ENCODE measurements around the gene COX19.
"Not testable (repeated sequence)": the region's sequence is repeated elsewhere in the genome, so short reads cannot be mapped to it uniquely, and the experiment has no call there.

Gene COX19

GRCh38 chr7:968205-969105 is 6.9 kb downstream of the COX19 start:
- peaks cover 7% of the 10 kb centered on the region for H3K4me1 ChIP-seq (ENCODE audit: control insufficient read depth, insufficient read depth, low read length)

GRCh38 chr7:967361-968082 is 7.8 kb downstream of the COX19 start:
- no peak overlapping the region for H3K4me3 ChIP-seq (ENCODE audit: low read depth, low read length)
- H3K36me3 ChIP-seq (ENCODE audit: control insufficient read depth, insufficient read depth, low read length) = peaks cover 28% of the 10 kb centered on the region
- H3K9me3 ChIP-seq (ENCODE audit: control insufficient read depth, insufficient read depth, low read length) = no peaks in the 10 kb centered on the region
- H3K4me1 ChIP-seq (ENCODE audit: control insufficient read depth, insufficient read depth, low read length) = peaks cover 7% of the 10 kb centered on the region
- no peak overlapping the region for H3K9ac ChIP-seq (ENCODE audit: low read depth, low read length)
- no peaks in the 10 kb centered on the region for H3K27me3 ChIP-seq (ENCODE audit: control insufficient read depth, insufficient read depth, low read length)

More at GRCh38 chr7:968205-969105, 6.9 kb downstream of the COX19 start:
- peaks cover 29% of the 10 kb centered on the region for H3K36me3 ChIP-seq (ENCODE audit: control insufficient read depth, insufficient read depth, low read length)
- no peak overlapping the region for H3K4me3 ChIP-seq (ENCODE audit: low read depth, low read length)
- no peaks in the 10 kb centered on the region for H3K27me3 ChIP-seq (ENCODE audit: control insufficient read depth, insufficient read depth, low read length)
- H3K9me3 ChIP-seq (ENCODE audit: control insufficient read depth, insufficient read depth, low read length) = no peaks in the 10 kb centered on the region
- H3K9ac ChIP-seq (ENCODE audit: low read depth, low read length) = no peak overlapping the region

DNA sequence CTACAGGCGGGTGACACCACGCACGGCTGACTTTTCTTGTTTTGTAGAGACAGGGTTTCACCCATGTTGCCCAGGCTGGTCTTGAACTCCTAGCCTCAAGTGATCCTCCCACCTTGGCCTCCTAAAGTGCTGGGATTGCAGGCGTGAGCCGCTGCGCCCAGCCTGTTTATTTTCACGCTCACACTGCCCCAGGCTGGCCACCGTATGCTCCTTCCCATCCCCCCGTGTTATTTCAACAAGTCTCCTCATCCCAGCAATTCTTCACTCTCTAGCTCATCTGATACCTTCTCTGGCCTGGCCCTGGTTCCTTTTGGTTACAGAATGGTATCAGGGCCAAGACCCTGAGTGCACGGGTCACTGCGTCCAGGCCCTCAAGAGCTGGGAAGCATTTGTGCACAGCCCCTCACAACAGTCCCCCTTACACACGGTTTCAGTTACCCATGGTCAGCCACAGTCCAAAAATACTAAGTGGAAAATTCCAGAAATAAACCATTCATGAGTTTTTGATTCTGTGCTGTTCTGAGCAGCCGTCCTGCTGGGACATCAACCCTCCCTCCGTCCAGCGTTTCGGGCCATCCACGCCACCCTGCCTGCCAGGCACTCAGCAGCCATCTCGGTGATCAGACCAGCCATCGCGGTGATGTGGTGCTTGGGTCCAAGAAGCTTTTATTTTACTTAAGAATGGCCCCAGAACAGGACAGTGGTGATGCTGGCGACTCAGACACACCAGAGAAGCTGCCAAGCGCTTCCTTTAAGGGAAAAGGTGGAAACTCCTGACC is 8.9 kb downstream of the COX19 start:
- H3K4me3 ChIP-seq (ENCODE audit: low read depth, low read length) = no peak overlapping the region
- no peaks in the 10 kb centered on the region for H3K9me3 ChIP-seq (ENCODE audit: control insufficient read depth, insufficient read depth, low read length)
- no peaks in the 10 kb centered on the region for H3K27me3 ChIP-seq (ENCODE audit: control insufficient read depth, insufficient read depth, low read length)
- no peak overlapping the region for H3K9ac ChIP-seq (ENCODE audit: low read depth, low read length)
- peaks cover 22% of the 10 kb centered on the region for H3K36me3 ChIP-seq (ENCODE audit: control insufficient read depth, insufficient read depth, low read length)
- peaks cover 7% of the 10 kb centered on the region for H3K4me1 ChIP-seq (ENCODE audit: control insufficient read depth, insufficient read depth, low read length)

GRCh38 chr7:964401-965231 is 10.7 kb downstream of the COX19 start:
- Histone ChIP-seq H3K4me3 (ENCODE audit: low read depth, low read length) (no peak overlapping the region), H3K36me3 (ENCODE audit: control insufficient read depth, insufficient read depth, low read length) (peaks cover 16% of the 10 kb centered on the region), H3K4me1 (ENCODE audit: control insufficient read depth, insufficient read depth, low read length) (peaks cover 7% of the 10 kb centered on the region), H3K9me3 (ENCODE audit: control insufficient read depth, insufficient read depth, low read length) (no peaks in the 10 kb centered on the region), H3K9ac (ENCODE audit: low read depth, low read length) (no peak overlapping the region), H3K27me3 (ENCODE audit: control insufficient read depth, insufficient read depth, low read length) (no peaks in the 10 kb centered on the region)

DNA sequence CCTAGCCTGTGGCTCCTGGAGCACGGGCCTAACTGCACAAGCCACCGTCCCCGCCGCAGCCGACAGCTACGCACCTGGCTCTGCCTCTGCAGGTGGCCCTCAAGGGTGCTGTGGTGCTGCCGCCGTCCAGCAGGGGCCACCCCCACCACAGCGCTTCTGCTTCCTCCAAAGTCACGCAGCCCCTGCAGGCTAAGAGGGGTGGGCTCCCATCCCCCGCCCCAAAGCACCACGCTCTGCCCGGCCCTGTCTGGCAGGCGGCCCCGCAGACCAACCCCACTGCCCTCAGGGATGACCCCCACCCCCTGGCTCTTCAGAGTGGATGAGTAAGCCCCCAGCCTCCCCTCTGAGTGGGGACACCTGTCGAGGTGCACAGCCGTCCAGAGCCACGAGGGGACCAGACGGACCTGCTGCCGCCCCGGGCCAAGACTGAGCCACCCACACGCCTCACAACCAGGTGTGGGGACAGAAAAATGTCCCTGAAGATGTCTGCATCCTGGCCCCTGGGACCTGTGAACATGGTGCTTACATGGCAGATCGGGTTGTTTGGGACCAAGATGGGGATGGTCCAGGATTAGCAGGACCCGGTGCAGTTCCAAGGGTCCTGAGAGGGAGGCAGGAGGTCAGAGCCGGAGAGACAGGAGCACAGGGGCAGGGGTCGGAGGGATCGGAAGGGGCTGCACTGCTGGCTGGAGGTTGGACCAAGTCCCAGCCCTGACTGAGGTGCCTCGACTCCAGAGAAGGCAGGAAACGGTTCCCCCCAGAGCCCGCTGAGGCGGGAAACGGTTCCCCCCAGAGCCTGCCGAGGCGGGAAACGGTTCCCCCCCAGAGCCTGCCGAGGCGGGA is 11.9 kb downstream of the COX19 start:
- H3K4me1 ChIP-seq (ENCODE audit: control insufficient read depth, insufficient read depth, low read length) = peaks cover 7% of the 10 kb centered on the region

DNA sequence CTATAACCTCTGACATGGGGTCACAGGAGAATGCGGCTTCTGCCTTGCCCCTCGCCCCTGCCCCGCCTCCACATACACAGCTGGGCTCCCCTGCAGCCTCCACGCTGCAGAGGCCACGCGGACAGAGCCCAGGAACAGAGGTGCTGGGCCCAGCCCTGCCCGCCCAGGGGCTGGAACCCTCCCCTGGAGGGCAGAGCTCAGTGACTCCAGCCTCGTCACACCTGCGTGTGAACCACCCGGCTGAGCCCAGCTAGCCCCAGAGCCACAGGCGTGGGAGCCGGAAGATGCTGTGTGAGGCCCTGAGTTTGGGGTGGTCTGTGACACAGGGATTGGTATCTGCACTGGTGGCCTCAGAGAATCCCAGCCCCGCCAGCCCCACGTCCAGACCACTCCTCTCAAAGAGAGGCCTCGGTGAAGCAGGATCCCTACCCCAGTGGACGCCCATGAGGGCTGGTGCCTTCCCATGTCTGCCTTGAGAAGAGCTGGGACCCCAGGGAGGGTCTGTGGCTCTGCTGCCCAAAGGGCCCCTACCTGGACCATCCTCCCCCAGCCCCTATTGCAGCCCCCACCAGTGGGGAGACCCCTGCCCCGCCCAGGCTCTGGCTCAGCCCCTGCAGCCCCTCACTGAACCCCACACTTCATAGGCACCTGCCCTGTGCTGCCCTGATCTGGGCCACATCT is 12.8 kb downstream of the COX19 start:
- Histone ChIP-seq H3K27me3 (ENCODE audit: control insufficient read depth, insufficient read depth, low read length) (no peaks in the 10 kb centered on the region), H3K9ac (ENCODE audit: low read depth, low read length) (no peak overlapping the region), H3K9me3 (ENCODE audit: control insufficient read depth, insufficient read depth, low read length) (no peaks in the 10 kb centered on the region), H3K4me3 (ENCODE audit: low read depth, low read length) (no peak overlapping the region), H3K4me1 (ENCODE audit: control insufficient read depth, insufficient read depth, low read length) (peaks cover 7% of the 10 kb centered on the region), H3K36me3 (ENCODE audit: control insufficient read depth, insufficient read depth, low read length) (peaks cover 2% of the 10 kb centered on the region)

More for the DNA sequence above, 11.9 kb downstream of the COX19 start:
- Histone ChIP-seq H3K9ac (ENCODE audit: low read depth, low read length) (peak overlapping the region; percentile 47), H3K4me3 (ENCODE audit: low read depth, low read length) (no peak overlapping the region), H3K36me3 (ENCODE audit: control insufficient read depth, insufficient read depth, low read length) (peaks cover 11% of the 10 kb centered on the region), H3K27me3 (ENCODE audit: control insufficient read depth, insufficient read depth, low read length) (no peaks in the 10 kb centered on the region), H3K9me3 (ENCODE audit: control insufficient read depth, insufficient read depth, low read length) (no peaks in the 10 kb centered on the region)

- H3K4me1 ChIP-seq (ENCODE audit: control insufficient read depth, insufficient read depth, low read length) = peaks cover 7% of the 10 kb centered on the region
- H3K9ac ChIP-seq (ENCODE audit: low read depth, low read length) = no peak overlapping the region
- no peaks in the 10 kb centered on the region for H3K27me3 ChIP-seq (ENCODE audit: control insufficient read depth, insufficient read depth, low read length)
- H3K9me3 ChIP-seq (ENCODE audit: control insufficient read depth, insufficient read depth, low read length) = no peaks in the 10 kb centered on the region
- peaks cover 2% of the 10 kb centered on the region for H3K36me3 ChIP-seq (ENCODE audit: control insufficient read depth, insufficient read depth, low read length)
- no peak overlapping the region for H3K4me3 ChIP-seq (ENCODE audit: low read depth, low read length)
Observed at GRCh38 chr7:961546-962400, 13.6 kb downstream of the COX19 start.

DNA sequence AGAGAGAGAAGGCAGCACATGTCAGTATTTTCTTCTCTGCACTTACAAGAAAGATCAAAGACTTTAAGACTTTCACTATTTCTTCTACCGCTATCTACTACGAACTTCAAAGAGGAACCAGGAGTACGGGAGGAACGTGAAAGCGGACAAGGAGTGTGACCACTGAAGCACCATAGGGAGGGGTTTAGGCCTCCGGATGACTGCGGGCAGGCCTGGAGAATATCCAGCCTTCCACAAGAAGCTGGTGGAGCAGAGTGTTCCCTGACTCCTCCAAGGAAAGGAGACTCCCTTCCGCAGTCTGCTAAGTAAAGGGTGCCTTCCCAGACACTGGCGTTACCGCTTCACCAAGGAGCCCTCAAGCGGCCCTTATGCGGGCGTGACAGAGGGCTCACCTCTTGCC is 14.4 kb downstream of the COX19 start:
- H3K4me1 ChIP-seq (ENCODE audit: control insufficient read depth, insufficient read depth, low read length); H3K9ac ChIP-seq (ENCODE audit: low read depth, low read length): not testable (repeated sequence)

GRCh38 chr7:960269-960871 is 15.0 kb downstream of the COX19 start:
- Histone ChIP-seq H3K9ac (ENCODE audit: low read depth, low read length) (no peak overlapping the region), H3K4me3 (ENCODE audit: low read depth, low read length) (no peak overlapping the region), H3K4me1 (ENCODE audit: control insufficient read depth, insufficient read depth, low read length) (peaks cover 7% of the 10 kb centered on the region), H3K9me3 (ENCODE audit: control insufficient read depth, insufficient read depth, low read length) (no peaks in the 10 kb centered on the region), H3K36me3 (ENCODE audit: control insufficient read depth, insufficient read depth, low read length) (no peaks in the 10 kb centered on the region), H3K27me3 (ENCODE audit: control insufficient read depth, insufficient read depth, low read length) (peaks cover 3% of the 10 kb centered on the region)

More for the DNA sequence above, 14.4 kb downstream of the COX19 start:
- H3K27me3 ChIP-seq (ENCODE audit: control insufficient read depth, insufficient read depth, low read length); H3K9me3 ChIP-seq (ENCODE audit: control insufficient read depth, insufficient read depth, low read length); H3K4me3 ChIP-seq (ENCODE audit: low read depth, low read length); H3K36me3 ChIP-seq (ENCODE audit: control insufficient read depth, insufficient read depth, low read length): not testable (repeated sequence)
